Measurements from ENCODE around the gene KCNJ14. TPM values are rescaled to one million over a fixed set of nuclear protein-coding genes. Genes with fewer than 3 reads are reported as not detected.

The KCNJ14 gene
- total RNA-seq, 4 donors from 2014 or later: 0.57 to 1.3 (median 0.92) TPM

DNA sequence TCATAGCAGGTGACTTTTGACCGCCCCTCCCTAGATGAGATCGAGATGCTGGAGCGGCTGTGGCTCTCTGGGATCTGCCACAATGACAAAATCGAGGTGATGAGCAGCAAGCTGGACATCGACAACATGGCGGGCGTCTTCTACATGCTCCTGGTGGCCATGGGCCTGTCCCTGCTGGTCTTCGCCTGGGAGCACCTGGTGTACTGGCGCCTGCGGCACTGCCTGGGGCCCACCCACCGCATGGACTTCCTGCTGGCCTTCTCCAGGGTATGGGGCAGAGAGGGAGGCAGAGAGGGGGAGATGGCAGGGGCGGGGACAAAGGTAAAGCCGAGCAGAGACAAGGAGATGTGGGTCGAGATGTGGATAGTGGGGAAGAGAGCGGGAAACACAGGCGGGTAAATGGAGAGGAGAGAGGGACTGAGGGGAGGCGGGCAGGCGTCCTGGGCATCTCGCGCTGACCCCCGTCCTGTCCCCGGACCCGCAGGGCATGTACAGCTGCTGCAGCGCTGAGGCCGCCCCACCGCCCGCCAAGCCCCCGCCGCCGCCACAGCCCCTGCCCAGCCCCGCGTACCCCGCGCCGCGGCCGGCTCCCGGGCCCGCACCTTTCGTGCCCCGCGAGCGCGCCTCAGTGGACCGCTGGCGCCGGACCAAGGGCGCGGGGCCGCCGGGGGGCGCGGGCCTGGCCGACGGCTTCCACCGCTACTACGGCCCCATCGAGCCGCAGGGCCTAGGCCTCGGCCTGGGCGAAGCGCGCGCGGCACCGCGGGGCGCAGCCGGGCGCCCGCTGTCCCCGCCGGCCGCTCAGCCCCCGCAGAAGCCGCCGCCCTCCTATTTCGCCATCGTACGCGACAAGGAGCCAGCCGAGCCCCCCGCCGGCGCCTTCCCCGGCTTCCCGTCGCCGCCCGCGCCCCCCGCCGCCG is 13.0 kb upstream of the KCNJ14 start:
- Histone ChIP-seq H3K27me3 (peaks cover 0 to 67% (median 2%) of the 10 kb centered on the region in 4 donors), H3K9me3 (no peaks in the 10 kb centered on the region), H3K4me3 (peak overlapping the region in 1 of 4 donors; percentile 93), H3K4me1 (peaks cover 19 to 37% (median 22%) of the 10 kb centered on the region in 3 donors), H3K36me3 (peaks cover 0 to 4% (median 0%) of the 10 kb centered on the region in 3 donors), H3K27ac (no peak overlapping the region)
- 65 to 79% methylated on average over 23 to 25 of the region's 94 CpGs for WGBS, 2 donors
- TF ChIP-seq POLR2A (IDR thresholded peaks at IDR 0.05): no peak
- TF ChIP-seq, protein P1, sequence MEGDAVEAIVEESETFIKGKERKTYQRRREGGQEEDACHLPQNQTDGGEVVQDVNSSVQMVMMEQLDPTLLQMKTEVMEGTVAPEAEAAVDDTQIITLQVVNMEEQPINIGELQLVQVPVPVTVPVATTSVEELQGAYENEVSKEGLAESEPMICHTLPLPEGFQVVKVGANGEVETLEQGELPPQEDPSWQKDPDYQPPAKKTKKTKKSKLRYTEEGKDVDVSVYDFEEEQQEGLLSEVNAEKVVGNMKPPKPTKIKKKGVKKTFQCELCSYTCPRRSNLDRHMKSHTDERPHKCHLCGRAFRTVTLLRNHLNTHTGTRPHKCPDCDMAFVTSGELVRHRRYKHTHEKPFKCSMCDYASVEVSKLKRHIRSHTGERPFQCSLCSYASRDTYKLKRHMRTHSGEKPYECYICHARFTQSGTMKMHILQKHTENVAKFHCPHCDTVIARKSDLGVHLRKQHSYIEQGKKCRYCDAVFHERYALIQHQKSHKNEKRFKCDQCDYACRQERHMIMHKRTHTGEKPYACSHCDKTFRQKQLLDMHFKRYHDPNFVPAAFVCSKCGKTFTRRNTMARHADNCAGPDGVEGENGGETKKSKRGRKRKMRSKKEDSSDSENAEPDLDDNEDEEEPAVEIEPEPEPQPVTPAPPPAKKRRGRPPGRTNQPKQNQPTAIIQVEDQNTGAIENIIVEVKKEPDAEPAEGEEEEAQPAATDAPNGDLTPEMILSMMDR (IDR thresholded peaks at IDR 0.05): no peak
- no peak for DNase-seq
- intact Hi-C loops (cut with DNase I): no loop called here

DNA sequence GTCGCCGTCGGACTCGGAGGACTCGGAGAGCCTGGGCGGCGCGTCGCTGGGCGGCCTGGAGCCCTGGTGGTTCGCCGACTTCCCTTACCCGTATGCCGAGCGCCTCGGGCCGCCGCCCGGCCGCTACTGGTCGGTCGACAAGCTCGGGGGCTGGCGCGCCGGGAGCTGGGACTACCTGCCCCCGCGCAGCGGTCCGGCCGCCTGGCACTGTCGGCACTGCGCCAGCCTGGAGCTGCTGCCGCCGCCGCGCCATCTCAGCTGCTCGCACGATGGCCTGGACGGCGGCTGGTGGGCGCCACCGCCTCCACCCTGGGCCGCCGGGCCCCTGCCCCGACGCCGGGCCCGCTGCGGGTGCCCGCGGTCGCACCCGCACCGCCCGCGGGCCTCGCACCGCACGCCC is 12.1 kb upstream of the KCNJ14 start:
- peak overlapping the region; percentile 18 to 93 (median 50) for H3K4me3 ChIP-seq

DNA sequence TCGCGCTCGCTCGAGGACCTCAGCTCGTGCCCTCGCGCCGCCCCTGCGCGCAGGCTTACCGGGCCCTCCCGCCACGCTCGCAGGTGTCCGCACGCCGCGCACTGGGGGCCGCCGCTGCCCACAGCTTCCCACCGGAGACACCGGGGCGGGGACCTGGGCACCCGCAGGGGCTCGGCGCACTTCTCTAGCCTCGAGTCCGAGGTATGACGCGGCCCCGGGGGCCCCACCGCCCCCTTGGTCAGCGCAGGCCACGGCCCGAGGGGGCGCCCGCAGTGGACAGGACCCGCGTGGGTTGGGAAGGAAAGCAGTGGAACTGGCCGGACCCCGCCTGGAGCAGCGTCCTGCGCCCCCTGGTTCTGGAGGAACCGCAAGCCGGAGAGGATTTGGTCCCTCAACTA is 11.6 kb upstream of the KCNJ14 start:
- Histone ChIP-seq H3K4me3 (peak overlapping the region in 3 of 4 donors; percentile 78 to 93 (median 85)), H3K27me3 (peaks cover 0 to 58% (median 2%) of the 10 kb centered on the region in 4 donors), H3K36me3 (peaks cover 0 to 18% (median 0%) of the 10 kb centered on the region in 3 donors), H3K27ac (no peak overlapping the region), H3K9me3 (no peaks in the 10 kb centered on the region), H3K4me1 (peaks cover 20 to 43% (median 22%) of the 10 kb centered on the region in 3 donors)
- no peak for DNase-seq
- WGBS, 2 donors: no CpG with 5 or more reads among the region's 45 CpGs
- TF ChIP-seq, protein P1 (IDR thresholded peaks at IDR 0.05): no peak
- TF ChIP-seq POLR2A (IDR thresholded peaks at IDR 0.05): no peak
- intact Hi-C loops (cut with DNase I): no loop called here

More for the DNA sequence above, 12.1 kb upstream of the KCNJ14 start:
- Histone ChIP-seq H3K36me3 (peaks cover 0 to 13% (median 0%) of the 10 kb centered on the region in 3 donors), H3K27me3 (peaks cover 0 to 62% (median 2%) of the 10 kb centered on the region in 4 donors), H3K9me3 (no peaks in the 10 kb centered on the region), H3K4me1 (peaks cover 20 to 43% (median 22%) of the 10 kb centered on the region in 3 donors), H3K27ac (no peak overlapping the region)
- no peak for DNase-seq
- no CpG with 5 or more reads among the region's 60 CpGs for WGBS, 2 donors
- intact Hi-C loops (cut with DNase I): no loop called here
- no peak for TF ChIP-seq POLR2A (IDR thresholded peaks at IDR 0.05)
- TF ChIP-seq, protein P1 (IDR thresholded peaks at IDR 0.05): no peak

DNA sequence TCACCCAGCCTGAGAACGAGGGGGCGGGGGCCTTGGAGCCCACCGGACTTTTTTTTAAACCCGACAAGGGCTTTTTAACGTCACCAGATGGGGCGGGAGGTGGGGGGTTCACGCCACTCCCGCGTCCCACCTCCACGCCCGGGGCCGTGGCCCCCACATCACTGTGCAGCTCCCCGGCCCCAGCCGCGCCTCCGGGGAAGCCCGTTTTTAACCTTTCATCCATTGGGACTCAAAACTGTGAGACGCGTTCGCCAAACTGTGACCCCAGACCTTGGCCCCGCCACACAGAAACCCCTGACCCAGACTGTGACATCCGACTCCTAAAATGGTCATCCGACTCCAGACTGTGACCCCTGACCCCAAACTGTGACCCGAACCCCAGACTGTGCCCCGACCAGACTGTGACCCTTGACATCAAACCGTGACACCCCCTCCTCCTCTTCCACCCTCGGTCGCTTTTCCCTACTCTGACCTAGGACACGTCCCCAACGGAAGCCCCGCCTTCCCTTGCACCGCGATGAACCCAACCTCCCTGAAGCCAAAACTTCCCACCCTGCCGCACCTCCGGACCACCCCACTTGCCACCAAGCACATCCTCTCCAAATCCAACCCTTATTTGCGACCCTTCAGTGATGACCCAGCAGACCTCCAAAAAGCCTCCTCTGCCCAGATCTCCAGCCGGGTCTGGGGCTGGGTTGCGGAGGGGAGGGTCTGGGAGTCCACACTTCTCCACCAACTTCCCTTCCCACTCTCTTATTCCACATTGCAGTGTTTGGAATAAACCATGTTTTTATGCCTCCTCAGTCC is 11.0 kb upstream of the KCNJ14 start:
- peaks cover 0 to 24% (median 0%) of the 10 kb centered on the region in 3 donors for H3K36me3 ChIP-seq
- H3K27ac ChIP-seq: peak overlapping the region in 2 of 4 donors; percentile 88 to 90
- no peak for DNase-seq
- H3K4me3 ChIP-seq: peak overlapping the region; percentile 2 to 93 (median 82)
- TF ChIP-seq POLR2A (IDR thresholded peaks at IDR 0.05): no peak
- TF ChIP-seq, protein P1 (IDR thresholded peaks at IDR 0.05): no peak
- H3K4me1 ChIP-seq: peaks cover 20 to 43% (median 22%) of the 10 kb centered on the region in 3 donors
- intact Hi-C loops (cut with DNase I): no loop called here
- no peaks in the 10 kb centered on the region for H3K9me3 ChIP-seq
- 27 to 28% methylated on average over 13 to 16 of the region's 38 CpGs for WGBS, 2 donors
- peaks cover 0 to 53% (median 2%) of the 10 kb centered on the region in 4 donors for H3K27me3 ChIP-seq

Measured in esophagus squamous epithelium (tissue), 5 donors.